Heart left ventricle (tissue), 13 donors: ENCODE measurements around the gene CHRM1.

Source experiments
- CTCF ChIP-seq, 12 donors: fragments of 200-600 bp; sonication (generic) in 4 of 12; IDR thresholded peaks; one replicate each; pipeline versions ENCODE4 v1.5.0 to v1.8.0; 2018 to 2022; ENCODE audit warnings: antibody characterized with exemption in 12 of 12, mild to moderate bottlenecking in 5 of 12
- POLR2A ChIP-seq, 2 donors: fragments of 450-650 bp; IDR thresholded peaks; one replicate each; pipeline ENCODE4 v1.6.1; 2017; ENCODE audit warnings: antibody characterized with exemption in 2 of 2, mild to moderate bottlenecking in 2 of 2, moderate library complexity in 2 of 2
- donor health status: ischemic (EF 13 %, LVEDD 7.1; RV severe dilation, severe dysfunction).
- donor health status: DM: no; HTN: yes; CAD: no.
- donor health status: DM: no; HTN: no; CAD: no.
- donor health status: ischemic (EF 25% LVEDD 6.9; RV normal size, moderate dysfunction).
- donor health status: ischemic (EF 25% LVEDD 5.7; RV mildly dilated, moderate dysfunction).
- donor health status: ischemic (EF 35%, LVEDD 5.7; RV mildly dilated, moderate dysfunction).
- donor health status: nonischemic (EF 11% LVEDD 7.7; RV severe dilation, severe dysfunction).
- donor health status: DM: yes; HTN: yes; CAD: no.
- donor health status: PGD.
- donor health status: ischemic (EF 29% LVEDD 5.4; RV normal size, mild dysfunction).
- donor health status: nonischemic (EF 23%, LVEDD 6.1; RV moderate dilation, normal function).

- no peak for TF ChIP-seq CTCF (IDR thresholded peaks at IDR 0.05)
- TF ChIP-seq POLR2A (IDR thresholded peaks at IDR 0.05) = no peak
Observed at GRCh38 chr11:62965574-62965973, 44.4 kb upstream of the CHRM1 start.
